GM21423 (cell line): ENCODE measurements around the gene TMEM247.
"Not testable (repeated sequence)": the region's sequence is repeated elsewhere in the genome, so short reads cannot be mapped to it uniquely, and the experiment has no call there.

Experiments used
- ATAC-seq: cut with Tn5 transposase; IDR thresholded peaks from one replicate; pipeline ENCODE4 v1.9.1; 2021; ENCODE audit warnings: mild to moderate bottlenecking, moderate library complexity; ENCODE audit not compliant: unreplicated experiment

The TMEM247 gene

DNA sequence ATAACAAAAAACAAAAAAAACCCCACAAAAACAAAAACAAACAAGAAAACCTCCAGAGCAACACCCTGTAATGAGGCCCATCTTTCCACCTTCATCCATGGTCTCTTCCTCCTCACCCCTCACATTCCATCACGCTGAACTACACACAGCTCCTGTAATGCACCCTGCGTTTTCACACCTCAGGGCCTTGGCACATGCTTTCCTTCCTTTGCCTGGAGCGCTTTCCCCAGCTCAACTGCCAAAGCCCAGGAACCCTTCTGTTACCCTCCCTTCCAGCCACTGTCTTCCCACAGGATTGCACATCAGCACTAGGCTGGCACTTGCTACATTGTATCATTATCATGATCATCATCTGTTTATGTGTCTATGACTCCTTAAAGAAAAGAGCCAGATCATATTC lies 29.4 kb downstream of the TMEM247 start:
- no peak for ATAC-seq

DNA sequence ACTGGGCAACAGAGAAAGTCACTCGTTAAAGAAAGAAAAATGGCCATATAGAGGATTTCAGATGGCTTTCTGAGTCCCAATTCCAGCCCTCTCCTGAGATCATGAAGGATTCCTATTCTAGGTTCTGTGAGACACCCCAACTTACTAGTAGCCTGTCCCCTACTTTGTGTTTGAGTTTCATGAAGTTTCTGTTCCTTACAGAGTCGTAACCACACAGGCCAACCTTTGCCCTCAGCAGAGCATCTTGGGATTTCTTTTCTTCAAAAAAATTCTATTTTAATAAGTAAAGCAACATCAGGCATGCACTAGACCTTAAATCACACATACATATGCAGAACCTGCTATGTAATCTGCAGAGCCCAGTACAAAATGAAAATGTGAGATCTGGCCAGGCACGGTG lies 30.4 kb downstream of the TMEM247 start:
- ATAC-seq, result no peak

DNA sequence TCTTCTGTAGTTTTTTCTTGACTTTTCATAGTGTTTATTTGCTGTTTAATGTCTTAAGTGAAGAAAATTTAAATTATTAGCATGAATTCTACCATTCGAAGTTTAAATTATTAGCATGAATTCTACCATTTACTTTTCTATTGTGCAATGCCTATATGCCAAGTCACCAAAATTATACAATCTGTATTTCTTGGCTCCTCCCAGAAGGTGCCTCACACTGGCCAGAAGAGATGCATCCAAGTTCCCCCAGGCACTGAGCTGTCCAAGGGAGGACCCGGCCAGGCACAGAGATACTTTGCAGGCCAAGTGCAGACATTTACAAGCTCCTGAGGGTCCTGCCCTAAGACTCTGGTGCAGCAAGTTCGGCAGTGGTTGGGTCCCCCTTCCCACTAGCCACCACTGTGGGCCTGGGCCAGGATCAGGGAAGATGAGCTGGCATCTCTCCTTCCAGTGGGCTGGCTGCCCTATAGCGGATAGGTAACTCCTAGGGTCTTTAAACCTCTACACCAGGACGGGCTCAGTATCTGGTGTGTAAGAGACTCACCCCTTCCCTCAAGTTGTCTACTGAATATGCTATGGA lies 31.3 kb downstream of the TMEM247 start:
- no peak for ATAC-seq

DNA sequence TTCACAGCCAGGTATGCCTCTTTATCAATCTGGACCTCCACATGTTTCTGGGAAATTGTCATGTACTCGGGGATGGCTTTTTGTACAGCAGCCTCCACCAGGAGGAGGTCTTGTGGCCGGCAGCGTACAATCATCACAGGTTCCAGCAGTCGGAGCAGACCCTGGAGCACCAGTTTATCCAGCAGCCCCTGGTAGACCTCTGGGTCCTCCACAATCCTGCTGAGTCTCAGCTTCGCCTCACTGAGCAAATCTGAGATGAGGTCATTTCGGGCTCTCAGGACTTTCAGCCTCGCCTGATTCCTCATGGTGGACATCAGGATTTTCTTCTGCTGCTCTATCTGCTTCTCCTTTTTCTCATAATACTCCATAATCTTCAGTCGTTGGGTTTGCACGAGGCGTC lies 32.8 kb downstream of the TMEM247 start:
- ATAC-seq, result no peak

DNA sequence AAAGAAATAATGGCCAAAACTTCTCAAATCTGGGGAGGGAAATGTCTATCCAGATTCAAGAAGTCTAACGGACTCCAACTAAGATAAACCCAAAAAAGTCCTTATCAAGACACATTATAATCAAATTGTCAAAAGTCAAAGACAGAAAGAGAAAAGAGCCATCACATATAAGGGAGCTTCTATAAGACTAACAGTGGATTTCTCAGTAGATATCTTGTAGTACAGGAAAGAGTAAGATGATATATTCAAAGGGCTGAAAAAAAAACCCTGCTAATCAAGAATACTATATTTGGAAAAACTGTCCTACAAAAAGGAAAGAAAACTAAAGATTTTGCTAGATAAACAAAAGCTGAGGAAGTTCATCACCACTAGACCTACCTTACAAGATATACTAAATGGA lies 35.4 kb downstream of the TMEM247 start:
- ATAC-seq, result no peak

DNA sequence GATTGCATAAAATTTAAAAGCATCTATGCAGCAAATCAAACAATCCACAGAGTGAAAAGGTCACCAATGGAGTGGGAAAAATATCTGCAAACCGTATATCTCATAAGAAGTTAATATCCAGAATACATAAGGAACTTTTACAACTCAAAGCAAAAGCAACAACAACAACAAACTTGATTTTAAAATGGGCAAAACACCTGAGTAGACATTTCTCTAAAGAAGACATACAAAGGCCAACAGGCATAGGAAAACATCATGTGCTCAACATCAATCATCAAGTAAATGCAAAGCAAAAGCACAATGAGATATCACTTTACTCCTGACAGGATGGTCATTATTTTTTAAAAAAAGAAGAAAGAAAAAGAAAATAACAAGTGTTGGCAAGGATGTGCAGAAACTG lies 38.1 kb downstream of the TMEM247 start:
- ATAC-seq, result no peak

DNA sequence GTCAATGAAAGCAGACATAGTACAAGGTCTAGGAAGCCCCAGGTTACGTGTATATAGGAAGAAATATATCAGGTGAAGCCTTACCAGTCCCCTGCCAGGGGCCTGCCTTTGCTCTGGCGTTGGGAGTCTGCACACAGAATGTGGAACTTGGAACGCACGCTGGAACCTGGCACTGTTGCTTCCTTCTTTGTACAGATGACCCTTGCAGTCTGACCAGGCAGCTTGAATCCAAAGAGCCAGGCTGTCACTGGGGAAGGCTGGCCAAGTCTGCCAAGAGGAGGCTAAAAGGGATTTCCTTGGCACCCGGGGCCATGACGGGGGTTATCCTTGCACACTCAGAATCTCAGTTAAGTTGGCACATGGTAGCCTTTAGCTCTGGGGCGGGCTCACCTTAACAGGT lies 39.5 kb downstream of the TMEM247 start:
- no peak for ATAC-seq

DNA sequence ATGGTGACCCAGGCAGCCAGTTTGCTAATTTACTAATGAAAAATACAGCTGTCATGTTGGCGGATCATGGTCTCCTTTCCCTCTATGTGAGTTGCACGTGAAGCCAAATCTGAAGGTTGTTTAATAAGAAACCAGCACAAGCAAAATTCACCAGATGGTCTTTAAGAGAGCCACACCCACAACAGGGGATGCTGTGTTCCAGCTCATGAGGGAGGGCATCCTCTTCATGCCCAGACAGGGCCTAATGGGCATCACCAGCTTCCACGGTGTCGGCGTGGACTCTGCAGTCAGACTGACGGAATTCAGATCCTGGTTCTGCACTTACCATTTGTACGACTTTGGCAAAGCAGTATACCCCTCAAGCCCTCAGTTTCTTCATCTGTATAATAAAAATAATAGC lies 39.9 kb downstream of the TMEM247 start:
- no peak for ATAC-seq

DNA sequence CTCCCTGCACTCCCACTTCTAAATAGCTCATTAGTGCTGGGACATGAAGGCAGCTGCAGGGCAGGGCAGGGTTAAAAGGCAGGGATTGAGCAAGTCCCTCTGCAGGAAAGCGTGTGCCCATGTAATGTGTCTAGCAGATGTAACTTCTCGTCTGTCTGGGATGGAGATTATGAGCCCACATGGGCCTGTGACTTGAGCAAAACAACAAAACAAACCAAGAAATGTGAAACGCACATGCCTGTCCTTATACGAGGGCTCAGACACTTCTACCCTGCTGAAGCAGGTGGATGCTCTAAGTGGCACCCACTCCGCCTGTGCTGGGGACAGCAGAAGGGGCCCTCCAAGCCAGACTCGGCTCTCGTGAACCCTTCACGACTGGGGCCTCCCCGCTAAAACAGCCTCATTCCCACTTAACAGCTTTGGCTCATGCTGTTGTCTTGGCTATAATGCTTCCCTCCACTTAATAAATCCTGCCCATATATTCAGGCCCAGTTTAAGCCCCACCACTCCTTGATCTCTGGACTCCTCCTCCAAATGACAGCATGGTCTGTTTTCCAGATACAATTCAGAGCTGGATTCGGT lies 40.9 kb downstream of the TMEM247 start:
- no peak for ATAC-seq

DNA sequence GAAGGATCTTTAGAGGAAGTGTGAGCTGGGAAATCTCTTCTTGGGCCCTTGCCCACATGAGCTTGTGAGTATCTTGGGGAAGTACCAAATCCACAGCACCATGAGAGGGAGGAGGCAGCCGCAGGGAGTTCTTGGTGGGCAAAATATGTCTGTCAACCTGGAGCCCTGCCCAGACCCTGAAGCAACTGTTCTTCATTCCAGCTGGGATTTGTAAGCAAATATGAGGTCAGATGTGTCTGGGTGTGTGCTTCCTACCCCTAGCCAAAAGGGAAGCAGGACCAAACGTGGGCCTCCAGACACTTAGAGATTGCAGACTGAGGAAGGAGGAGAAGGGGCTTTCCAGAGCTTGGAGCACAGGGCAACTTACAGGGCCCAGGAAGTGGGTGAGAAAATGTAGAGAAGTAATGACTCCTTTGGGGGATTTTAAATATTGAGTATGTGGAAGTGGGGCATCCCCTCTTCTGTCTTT lies 41.9 kb downstream of the TMEM247 start:
- no peak for ATAC-seq

DNA sequence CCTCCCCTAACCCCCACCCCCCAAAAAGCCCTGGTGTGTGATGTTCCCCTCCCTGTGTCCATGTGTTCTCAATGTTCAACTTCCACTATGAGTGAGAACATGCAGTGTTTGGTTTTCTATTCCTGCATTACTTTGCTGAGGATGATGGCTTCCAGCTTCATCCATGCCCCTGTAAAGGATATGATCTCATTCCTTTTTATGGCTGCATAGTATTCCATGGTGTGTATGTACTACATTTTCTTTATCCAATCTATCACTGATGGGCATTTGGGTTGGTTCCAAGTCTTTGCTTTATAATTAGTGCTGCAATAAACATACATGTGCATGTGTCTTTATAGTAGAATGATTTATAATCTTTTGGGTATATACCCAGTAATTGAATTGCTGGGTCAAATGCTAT lies 43.0 kb downstream of the TMEM247 start:
- ATAC-seq, result not testable (repeated sequence)

DNA sequence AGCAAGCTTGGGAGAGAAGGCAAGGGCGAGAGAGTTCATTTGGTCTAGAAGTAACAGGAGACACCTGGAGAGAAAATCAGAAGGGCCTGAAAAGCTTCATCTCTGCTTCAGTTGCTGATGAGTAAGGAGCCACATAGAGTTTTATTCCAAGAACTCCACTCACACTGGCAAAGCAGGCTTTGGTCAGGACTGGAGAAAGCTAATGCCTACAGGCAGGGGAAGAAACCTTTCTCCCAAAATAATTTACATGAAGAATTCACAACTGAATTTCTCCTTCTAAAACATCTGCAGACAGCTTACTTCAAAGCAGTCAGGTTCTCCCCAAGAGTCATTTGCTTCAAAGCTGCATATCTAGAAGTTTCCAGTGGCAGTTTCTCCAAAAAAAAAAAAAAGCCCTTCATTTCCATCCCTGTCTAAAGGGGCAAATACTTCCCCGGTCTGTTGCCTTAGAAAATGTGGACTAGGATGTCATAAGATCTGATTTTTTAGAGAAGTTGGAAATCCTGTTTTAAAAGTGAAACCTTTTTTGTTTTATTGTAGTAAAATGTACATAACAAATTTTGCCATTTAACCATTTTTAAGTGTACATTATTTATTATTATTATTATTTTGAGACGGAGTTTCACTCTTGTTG lies 46.3 kb downstream of the TMEM247 start:
- no peak for ATAC-seq

DNA sequence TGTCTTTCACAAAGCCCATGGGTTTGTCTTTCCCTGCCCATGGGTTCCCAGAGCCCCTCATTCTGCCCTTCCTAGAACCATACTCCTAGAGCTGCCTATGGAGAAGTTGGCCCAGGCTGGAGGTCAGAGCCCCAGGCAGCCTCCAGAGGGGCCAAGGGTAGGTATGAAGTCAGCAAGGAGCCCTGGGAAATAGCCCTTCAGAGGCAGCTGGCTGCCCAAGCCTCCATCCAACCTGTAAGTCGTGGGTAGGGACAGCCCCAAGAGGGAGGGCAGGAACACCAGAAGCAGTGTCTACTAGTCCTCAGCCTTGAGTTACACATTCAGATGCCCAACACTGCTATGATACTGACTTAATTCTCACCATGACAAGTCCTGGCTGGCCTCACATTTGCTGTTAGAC lies 49.5 kb downstream of the TMEM247 start:
- no peak for ATAC-seq

DNA sequence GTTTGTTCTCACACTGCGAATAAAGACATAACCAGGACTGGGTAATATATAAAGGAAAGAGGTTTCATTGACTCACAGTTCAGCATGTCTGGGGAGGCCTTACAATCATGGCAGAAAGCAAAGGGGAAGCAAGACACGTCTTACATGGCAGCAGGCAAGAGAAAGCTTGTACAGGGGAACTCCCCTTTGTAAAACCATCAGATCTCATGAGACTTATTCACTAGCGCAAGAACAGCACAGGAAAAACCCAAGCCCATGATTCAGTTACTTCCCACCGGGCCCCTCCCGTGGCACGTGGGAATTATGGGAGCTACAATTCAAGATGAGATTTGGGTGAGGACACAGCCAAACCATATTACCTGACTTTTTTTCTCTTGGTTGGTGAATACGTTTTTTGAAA lies 51.3 kb downstream of the TMEM247 start:
- no peak for ATAC-seq

DNA sequence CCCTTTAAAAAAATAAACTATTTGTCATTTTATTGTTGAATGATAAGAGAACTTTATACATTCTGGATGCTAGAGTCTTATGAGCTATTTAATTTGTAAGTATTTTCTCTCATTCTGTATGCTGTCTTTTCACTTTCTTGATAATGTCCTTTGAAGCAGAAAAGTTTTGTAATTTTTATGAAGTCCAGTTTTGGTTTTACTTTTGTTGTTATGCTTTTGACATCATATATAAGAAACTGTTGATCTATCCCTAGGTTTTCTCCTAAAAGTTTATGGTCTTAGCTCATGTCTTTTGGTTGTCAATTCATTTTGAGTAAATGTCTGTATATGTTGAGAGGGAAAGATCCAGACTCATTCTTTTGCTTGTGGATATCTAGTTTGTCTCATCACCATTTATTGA lies 52.5 kb downstream of the TMEM247 start:
- ATAC-seq, result no peak
